Pancreas (tissue), 10 donors: Measurements from ENCODE around the gene ZMYM1. TPM values are rescaled to one million over a fixed set of nuclear protein-coding genes. Genes with fewer than 3 reads are reported as not detected.
"Not testable (repeated sequence)": the region's sequence is repeated elsewhere in the genome, so short reads cannot be mapped to it uniquely, and the experiment has no call there.

ENCODE experiments used
- ATAC-seq, 4 donors: fragments of 200-7000 bp; cut with Tn5 transposase; one replicate each; pipeline versions ENCODE4 v1.8.0 to v1.9.1; 2020; ENCODE audit warnings: mild to moderate bottlenecking in 4 of 4, moderate library complexity in 4 of 4
- DNase-seq, 6 donors: peaks; one replicate each; pipeline ENCODE4 v3.0.0-alpha.2; 2020
- FAIRE-seq: peaks from 2 replicates; lab custom pipeline; 2012; peaks lifted over from hg19 to GRCh38; lab: Jason Lieb, UNC
- H3K27ac ChIP-seq, 4 donors: fragments of 200-600 bp; sonication (generic); 1 replicate in 3 of 4; 2 replicates in 1 of 4; pipeline versions ENCODE4 v1.5.0 to v1.8.0; 2020
- H3K27me3 ChIP-seq, 4 donors: fragments of 200-600 bp; one replicate each; pipeline ENCODE4 v1.8.0; 2021
- H3K36me3 ChIP-seq, 3 donors: fragments of 200-600 bp; sonication (generic) in 1 of 3; one replicate each; pipeline versions ENCODE4 v1.5.0 to v1.8.0; 2020 to 2021
- H3K4me1 ChIP-seq, 3 donors: fragments of 200-600 bp; one replicate each; pipeline ENCODE4 v1.8.0; 2021
- H3K4me3 ChIP-seq, 4 donors: fragments of 200-600 bp; sonication (generic) in 2 of 4; one replicate each; pipeline versions ENCODE4 v1.5.0 to v1.8.0; 2020 to 2021
- H3K9me3 ChIP-seq, 4 donors: fragments of 200-600 bp; one replicate each; pipeline ENCODE4 v1.8.0; 2021
- CTCF ChIP-seq, 4 donors: fragments of 200-600 bp; sonication (generic) in 3 of 4; IDR thresholded peaks; one replicate each; pipeline versions ENCODE4 v1.5.0 to v1.8.0; 2021; ENCODE audit warnings: antibody characterized with exemption in 4 of 4
- WGBS, 2 donors: extraction: QIAGEN DNeasy Blood & Tissue Kit; methylation state at CpG; one replicate each; pipeline ENCODE4 v1.1.7; 2013; 5-methylcytosine and 5-hydroxymethylcytosine counted together
- intact Hi-C, 3 donors: fragments of 100-400 bp; cut with DNase I; formaldehyde crosslinking; loops; one replicate each; pipeline versions ENCODE4 v1.11.1 to v1.14.2; 2022
- polyA plus RNA-seq, 2 donors: library from polyadenylated mRNA; stranded (reverse); fragments of 200-250 nt; gene quantifications; one replicate each; pipeline ENCODE4 v1.2.3, GENCODE V29; 2013
- total RNA-seq, 6 donors: library from RNA; stranded (reverse); fragmentation: NEBNext Ultra II Directional in 4 of 6; extraction: Animal tissue kit (Norgen Biotek cat#: 25700) in 4 of 6; gene quantifications; one replicate each; pipeline versions ENCODE4 v1.2.1 to v1.2.4, GENCODE V29; 2021 to 2023
- donor health status: healthy with polysubstance abuse.
- donor health status: DM: no; HTN: no; CAD: no; lungs with moderate emphysema.
- donor health status: DM: no; HTN: no; CAD: no.
- donor health status: control.
- donor health status: control.
- donor health status: Bipolar disorder and iron deficiency.
- donor health status: DM: yes; HTN: yes; CAD: no.
- donor health status: DM: no; HTN: no; CAD: no.
- donor health status: DM: no; HTN: no; CAD: no.
- donor health status: DM: yes; HTN: yes; CAD: no.

The ZMYM1 gene
- total and polyA plus RNA-seq, 8 donors: 2.5 to 10.1 (median 4.1) TPM

DNA sequence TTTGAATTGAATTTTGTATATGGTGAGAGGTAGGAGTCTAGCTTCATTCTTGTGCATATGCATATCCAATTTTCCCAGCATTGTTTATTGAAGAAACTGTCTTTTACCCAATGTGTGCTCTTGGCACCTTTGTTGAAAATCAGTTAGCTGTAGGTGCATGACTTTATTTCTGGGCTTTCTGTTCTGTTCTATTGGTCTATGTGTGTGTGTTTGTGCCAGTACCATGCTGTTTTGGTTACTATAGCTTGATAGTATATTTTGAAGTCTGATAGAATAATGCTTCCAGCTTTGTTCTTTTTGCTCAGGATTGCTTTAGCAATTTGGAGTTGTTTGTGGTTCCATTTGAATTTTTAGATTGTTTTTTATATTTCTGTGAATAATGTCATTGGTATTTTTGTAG is 9.4 kb upstream of the ZMYM1 start:
- FAIRE-seq: no peak
- ATAC-seq: no peak
- no peaks in the 10 kb centered on the region for H3K27me3 ChIP-seq
- H3K27ac ChIP-seq: no peak overlapping the region
- no peak overlapping the region for H3K4me3 ChIP-seq
- no peaks in the 10 kb centered on the region for H3K36me3 ChIP-seq
- no peaks in the 10 kb centered on the region for H3K4me1 ChIP-seq
- H3K9me3 ChIP-seq: no peaks in the 10 kb centered on the region
- TF ChIP-seq CTCF (IDR thresholded peaks at IDR 0.05): no peak
- DNase-seq: no peak
- intact Hi-C loops: no loop called here

DNA sequence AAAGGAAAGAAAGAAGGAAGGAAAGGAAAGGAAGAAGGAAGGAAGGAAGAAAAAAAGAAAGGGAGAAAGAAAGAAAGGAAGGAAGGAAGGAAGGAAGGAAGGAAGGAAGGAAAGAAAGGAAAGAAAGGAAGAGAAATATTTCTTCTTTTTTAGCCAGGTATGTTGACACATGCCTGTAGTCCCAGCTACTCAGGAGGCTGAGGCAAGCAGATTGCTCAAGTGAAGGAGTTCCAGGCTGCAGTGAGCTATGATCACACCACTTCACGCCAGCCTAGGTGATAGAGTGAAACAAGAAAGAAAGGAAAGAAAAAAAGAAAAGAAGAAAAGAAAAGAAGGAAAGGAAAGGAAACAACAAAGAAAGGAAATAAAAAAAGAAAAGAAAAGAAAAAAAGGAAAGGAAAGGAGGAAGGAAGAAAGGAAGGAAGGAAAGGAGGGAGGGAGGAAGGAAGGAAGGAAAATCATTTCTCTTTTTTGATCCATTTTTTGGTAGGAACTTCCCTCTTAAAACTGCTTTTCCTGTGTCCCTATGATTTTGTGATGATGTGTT is 5.8 kb upstream of the ZMYM1 start:
- H3K27ac ChIP-seq: no peak overlapping the region
- ATAC-seq (no peak), DNase-seq (no peak), FAIRE-seq (no peak)
- no peak overlapping the region for H3K4me3 ChIP-seq
- no peaks in the 10 kb centered on the region for H3K9me3 ChIP-seq
- H3K4me1 ChIP-seq: no peaks in the 10 kb centered on the region
- intact Hi-C loops: no loop called here
- H3K36me3 ChIP-seq: no peaks in the 10 kb centered on the region
- no peak for TF ChIP-seq CTCF (IDR thresholded peaks at IDR 0.05)
- 86 to 88% methylated on average over 1 of the region's 1 CpG for WGBS, 2 donors
- no peaks in the 10 kb centered on the region for H3K27me3 ChIP-seq

- H3K27ac ChIP-seq, DNase-seq, H3K9me3 ChIP-seq, FAIRE-seq, intact Hi-C loops, H3K27me3 ChIP-seq, H3K36me3 ChIP-seq, ATAC-seq, H3K4me3 ChIP-seq: not testable (repeated sequence)
- peaks cover 0 to 12% (median 0%) of the 10 kb centered on the region in 3 donors for H3K4me1 ChIP-seq
- WGBS, 2 donors: 74 to 83% methylated on average over 8 of the region's 8 CpGs
Observed at GRCh38 chr1:35076426-35076825, 2.8 kb upstream of the ZMYM1 start.

DNA sequence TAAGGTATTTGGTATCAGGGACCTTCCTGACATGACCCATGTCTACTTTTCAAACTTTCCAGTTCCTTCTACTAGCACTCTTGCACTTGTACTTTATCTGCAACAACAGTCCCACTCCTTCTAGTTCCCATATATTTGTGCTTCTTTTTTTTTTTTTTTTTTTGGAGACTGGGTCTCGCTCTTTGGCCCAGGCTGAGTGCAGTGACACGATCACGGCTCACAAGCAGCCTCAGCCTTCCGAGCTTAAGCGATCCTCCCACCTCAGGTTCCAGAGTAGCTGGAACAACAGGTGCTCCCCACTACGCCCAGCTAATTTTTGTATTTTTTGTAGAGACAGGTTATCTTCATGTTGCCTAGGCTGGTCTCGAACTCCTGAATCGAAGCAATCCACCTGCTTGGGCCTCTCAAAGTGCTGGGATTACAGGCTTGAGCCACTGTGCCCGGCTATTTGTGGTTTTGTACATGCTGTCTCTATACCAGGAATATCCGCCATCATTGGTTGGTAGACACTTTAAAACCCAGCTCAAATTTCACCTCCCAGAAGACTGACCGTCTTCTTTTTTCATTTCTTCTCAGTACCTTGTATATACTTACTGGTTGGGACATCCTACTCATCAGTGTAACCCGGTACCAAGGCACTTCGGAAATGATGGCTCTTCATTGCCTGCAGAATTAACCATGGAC is 1.1 kb downstream of the ZMYM1 start:
- no peaks in the 10 kb centered on the region for H3K27me3 ChIP-seq
- H3K4me3 ChIP-seq: peak overlapping the region in 3 of 4 donors; percentile 34 to 79 (median 64)
- DNase-seq: no peak
- peak overlapping the region in 1 of 4 donors; percentile 79 for H3K27ac ChIP-seq
- no peak for FAIRE-seq
- intact Hi-C loops: no loop called here
- no peaks in the 10 kb centered on the region for H3K9me3 ChIP-seq
- WGBS, 2 donors: 89 to 90% methylated on average over 13 of the region's 13 CpGs
- H3K4me1 ChIP-seq: peaks cover 0 to 12% (median 0%) of the 10 kb centered on the region in 3 donors
- TF ChIP-seq CTCF (IDR thresholded peaks at IDR 0.05): no peak
- ATAC-seq: no peak
- no peaks in the 10 kb centered on the region for H3K36me3 ChIP-seq

GRCh38 chr1:35085421-35085820 is 6.2 kb downstream of the ZMYM1 start:
- Histone ChIP-seq H3K27ac (no peak overlapping the region), H3K9me3 (no peaks in the 10 kb centered on the region), H3K36me3 (no peaks in the 10 kb centered on the region), H3K4me3 (no peak overlapping the region), H3K4me1 (peaks cover 0 to 1% (median 0%) of the 10 kb centered on the region in 3 donors), H3K27me3 (no peaks in the 10 kb centered on the region)
- intact Hi-C loops: no loop called here
- DNase-seq (no peak), FAIRE-seq (no peak), ATAC-seq (no peak)
- TF ChIP-seq CTCF (IDR thresholded peaks at IDR 0.05): no peak
